ENCODE results near the gene NPAS3.

Gene NPAS3

DNA sequence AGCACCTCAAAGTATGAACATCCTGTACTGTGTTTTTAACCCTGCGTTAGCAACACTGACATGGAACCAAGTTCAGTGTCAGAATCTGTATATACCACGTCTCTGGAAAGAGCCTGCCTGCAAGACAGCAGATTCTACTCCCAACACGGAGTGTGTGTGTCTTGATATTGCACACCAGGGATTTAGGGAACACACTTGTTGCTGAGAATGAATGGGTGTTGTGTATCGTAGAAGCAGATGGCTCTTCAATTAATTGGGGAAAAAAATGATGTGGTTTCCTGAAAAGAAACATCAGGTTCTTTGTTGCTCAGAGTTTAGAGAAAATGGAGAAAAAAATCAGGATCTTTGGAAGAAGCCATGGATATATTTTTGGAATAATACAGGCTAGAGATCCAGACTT lies 841.4 kb downstream of the NPAS3 start:
- DNase-seq, result no peak

GRCh38 chr14:33781236-33781635 lies 842.6 kb downstream of the NPAS3 start:
- DNase-seq, result no peak

DNA sequence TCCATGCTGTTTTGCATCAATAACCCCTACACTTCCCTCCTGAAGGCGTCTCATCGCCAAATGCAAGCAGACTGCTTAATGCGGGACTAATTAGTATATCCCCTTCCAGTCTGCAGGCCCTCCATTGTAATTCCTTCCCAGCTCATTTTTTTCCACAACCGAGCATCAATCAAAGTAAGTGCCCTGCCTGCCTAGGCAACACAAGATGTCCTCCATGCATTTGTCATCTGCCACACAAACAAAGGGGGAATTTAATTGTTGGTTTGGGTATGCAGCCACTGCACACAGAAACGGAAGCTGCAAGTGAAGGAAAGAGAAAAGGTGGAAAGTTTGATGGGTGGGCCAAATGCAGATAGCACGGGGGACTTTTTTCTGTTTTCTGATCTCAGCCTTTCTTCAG lies 844.2 kb downstream of the NPAS3 start:
- no peak for DNase-seq

- DNase-seq, result no peak
These were observed 847.6 kb downstream of the NPAS3 start for GRCh38 chr14:33786091-33786825.

GRCh38 chr14:33788161-33788560 lies 849.5 kb downstream of the NPAS3 start:
- DNase-seq, result no peak

- no peak for DNase-seq
These were observed 852.3 kb downstream of the NPAS3 start for GRCh38 chr14:33790996-33791395.

DNA sequence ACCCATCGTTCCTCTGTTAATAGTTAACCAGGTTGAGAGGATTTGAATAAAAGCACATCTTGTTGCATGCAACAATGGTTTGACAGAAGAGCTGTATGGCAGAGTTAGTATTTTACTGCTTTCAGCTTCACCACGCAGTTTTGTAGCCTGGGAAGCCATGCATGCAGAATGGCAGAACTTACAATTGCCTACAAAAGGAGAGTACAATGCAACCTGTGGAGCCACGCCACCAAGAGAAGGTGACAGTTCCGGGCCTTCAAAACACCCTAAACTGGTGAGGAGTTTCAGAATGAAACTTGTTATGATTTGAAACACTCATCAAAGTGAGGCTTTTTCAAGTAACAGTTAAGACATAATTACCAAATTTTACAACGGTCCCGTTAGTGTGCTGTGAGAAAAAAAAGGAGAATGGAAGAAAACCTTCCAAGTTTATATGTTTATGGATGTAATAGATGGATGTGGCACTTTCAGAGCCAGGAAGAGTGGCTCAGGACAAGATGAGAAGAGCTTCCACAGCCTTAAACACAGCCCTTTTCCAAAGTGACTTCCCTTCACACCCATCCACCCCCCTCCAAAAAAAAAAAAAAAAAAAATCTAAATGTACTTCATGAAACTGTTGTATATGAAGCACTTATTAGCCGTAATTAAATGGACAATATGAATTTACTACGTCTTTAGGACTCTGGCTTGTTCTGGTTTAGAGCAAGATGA lies 853.5 kb downstream of the NPAS3 start:
- DNase-seq, result peak; percentile 58

DNA sequence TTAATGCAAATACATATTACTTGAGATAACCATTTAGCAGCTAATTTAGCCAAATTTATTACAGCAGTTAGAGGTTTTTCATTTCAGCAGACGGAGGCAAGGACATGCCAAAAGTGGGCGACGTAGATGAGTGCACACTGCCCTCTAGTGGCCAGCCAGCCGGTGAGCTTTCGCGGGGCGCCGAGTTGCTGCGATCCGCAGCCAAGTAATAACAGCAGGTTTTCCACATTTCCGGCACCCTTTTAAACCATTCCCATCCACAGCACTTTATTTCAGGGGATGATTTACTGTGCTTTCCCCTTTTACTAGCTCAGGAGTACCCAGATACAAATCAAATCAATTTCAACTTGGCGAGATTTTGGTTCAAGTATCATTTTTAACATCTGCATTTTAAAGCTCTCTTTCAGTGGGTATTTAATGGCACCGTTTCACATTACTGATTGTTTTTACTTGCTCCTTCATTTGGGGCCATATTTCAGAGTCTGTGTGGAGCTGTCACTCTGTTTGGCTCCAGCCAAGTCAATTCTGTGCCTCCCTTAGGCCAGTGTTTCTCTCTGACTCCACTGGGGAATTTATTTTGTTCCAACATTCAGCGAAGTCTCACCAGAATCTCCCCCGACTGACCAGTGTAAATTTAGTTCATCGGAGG lies 854.2 kb downstream of the NPAS3 start:
- DNase-seq, result peak; percentile 72

GRCh38 chr14:33793398-33794110 lies 854.9 kb downstream of the NPAS3 start:
- DNase-seq, result no peak

- no peak for DNase-seq
These were observed 856.2 kb downstream of the NPAS3 start for GRCh38 chr14:33794791-33795305.

GRCh38 chr14:33796356-33796755 lies 857.7 kb downstream of the NPAS3 start:
- no peak for DNase-seq

GRCh38 chr14:33799705-33800570 lies 861.3 kb downstream of the NPAS3 start:
- no peak for DNase-seq

GRCh38 chr14:33800735-33801163 lies 862.1 kb downstream of the NPAS3 start:
- DNase-seq, result no peak

DNA sequence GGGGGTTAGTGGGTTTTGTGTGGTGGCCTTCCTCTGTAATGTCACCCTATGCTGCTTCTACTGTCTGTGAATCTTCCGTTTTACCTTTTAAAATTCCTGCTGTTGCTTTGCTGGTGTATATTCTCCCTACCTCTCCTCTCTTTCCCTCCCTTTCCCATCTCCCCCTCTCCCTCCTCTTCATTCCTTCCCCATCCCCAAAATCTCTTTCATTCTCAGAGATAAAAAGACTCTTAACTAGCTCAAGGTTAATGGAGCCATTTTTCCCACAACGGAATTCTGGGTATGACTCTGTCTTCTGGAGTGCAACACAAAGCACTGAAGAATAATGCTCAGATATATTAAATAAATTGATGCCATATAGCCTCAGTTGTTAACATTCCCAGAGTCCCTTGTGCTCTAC lies 864.1 kb downstream of the NPAS3 start:
- DNase-seq, result no peak

DNA sequence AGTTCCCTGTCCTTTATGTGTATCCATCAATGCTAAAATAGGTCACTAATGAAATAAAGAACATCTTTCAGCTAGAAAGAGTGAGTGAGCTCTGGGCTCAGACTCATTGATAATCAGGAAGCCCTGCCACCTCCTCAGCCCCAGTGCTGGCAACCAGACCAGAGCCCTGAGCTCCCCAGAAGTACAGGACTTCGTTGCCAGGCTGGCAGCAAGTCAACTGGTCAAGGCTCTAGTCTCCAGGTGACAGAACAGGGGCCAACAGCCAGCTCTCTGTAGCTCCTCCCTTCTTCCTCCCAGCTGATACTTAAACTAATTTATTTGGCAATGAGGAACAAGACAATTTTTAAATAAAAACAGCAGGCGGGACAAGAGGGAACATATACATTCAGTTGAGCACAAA lies 866.9 kb downstream of the NPAS3 start:
- no peak for DNase-seq

DNA sequence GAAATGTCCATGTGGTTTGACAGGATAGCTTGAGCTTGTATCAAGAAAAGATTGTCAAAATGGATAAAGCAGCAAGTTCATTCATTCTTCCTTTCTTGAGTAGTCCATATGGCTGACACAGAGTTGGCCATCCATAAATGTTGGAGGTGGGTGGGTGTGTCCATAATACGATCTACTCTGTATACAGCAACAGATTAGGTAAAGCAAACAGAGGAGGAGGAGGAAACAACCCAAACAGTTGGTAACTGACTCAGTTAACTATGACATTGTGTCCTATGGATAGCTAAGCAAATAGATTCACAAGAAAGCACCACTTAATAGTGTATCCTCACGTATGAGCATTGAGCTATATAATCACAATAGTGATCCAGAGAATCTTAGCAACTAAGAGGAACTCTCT lies 868.2 kb downstream of the NPAS3 start:
- DNase-seq, result no peak

DNA sequence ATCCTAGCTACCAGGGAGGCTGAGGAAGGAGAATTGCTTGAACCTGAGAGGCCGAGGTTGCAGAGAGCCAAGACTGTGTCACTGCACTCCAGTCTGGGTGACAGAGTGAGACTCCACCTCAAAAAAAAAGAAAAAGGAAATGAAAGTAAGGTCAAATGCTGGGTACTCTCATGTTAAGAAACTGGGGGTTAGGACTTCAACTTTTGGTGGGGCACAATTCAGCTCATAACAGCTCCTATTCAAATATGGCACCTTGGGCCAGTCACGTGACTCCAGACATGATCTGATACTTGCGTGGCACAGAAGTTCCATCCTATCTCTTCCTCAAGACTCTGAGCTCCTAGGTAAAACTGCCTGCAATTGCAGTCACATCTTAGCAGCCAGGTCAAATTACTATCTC lies 869.5 kb downstream of the NPAS3 start:
- no peak for DNase-seq

GRCh38 chr14:33809396-33809981 lies 870.8 kb downstream of the NPAS3 start:
- no peak for DNase-seq

DNA sequence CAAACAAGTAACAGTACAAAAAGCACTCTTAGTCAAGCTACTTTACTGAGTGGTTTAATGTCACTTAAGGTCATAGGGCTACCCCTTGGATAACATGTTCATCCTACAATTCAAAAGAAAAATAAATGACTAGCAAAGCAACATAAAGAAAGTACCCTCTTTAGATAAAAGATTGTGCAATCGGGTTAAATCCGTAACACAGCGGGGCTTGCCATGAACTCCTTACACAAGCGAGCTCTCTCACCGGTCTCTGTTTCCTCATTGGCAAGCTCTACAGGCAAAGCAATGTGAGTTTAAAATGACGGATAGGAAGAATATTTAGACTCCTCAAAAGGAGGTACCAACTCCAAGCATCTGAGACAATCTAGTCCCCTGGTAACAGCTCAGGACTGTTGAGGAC lies 871.6 kb downstream of the NPAS3 start:
- DNase-seq, result no peak

DNA sequence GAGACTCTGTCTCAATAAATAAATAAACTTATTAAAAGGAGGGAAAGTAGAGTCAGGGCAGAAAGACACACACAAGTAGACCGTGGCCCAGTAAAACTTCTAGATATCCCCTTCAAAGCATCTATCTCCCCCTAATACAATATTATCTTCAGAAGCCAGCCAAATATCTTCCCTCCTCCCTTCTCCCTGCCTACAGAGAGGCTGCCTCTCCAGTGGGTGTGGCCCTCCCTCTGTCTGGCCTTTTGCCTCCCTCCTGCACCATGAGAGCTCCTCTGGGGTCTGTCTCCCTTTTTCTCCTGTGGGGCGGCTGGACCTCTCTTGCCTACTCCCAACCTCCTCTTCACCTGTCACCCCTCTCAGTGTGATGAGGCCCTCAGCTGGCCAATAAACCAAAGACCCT lies 873.0 kb downstream of the NPAS3 start:
- DNase-seq, result no peak

DNA sequence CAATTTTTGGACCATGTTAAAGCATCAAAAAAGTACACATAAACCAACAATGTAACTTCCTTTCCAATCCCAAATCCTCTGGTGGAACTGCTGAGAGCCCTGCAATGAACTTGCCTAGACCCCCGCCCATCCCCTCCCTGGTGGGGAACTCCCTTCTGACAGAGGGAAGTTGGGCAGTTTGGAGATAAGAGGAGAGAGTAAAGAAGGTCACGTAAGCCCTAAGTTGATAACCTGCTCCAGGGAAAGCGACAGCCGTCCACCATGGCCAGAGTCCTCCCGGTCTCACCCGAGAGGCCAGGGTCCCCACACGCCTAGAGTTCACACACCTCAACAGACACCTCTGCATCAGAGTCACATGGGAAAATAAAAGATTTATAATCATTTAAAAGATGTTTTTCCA lies 873.5 kb downstream of the NPAS3 start:
- DNase-seq, result no peak

GRCh38 chr14:33812601-33813000 lies 873.9 kb downstream of the NPAS3 start:
- DNase-seq, result no peak
